AG04449 (cell line): ENCODE results near the gene ARHGAP40.

Source experiments
- CTCF ChIA-PET: fragments of 350-600 bp; formaldehyde crosslinking; extraction: SDS; loops from one replicate; lab custom pipeline; 2021; ENCODE audit warnings: antibody characterized with exemption; lab: Yijun Ruan, JAX
- POLR2A ChIA-PET: fragments of 400-600, 350-600 bp; formaldehyde crosslinking; extraction: SDS; loops from one replicate; lab custom pipeline; 2020; ENCODE audit warnings: antibody characterized with exemption, inconsistent platforms; lab: Yijun Ruan, JAX
- DNase-seq: peaks from one replicate; pipeline ENCODE4 v3.0.0-alpha.2; 2010; ENCODE audit warnings: low read depth, low spot score
- H3K4me3 ChIP-seq: 2 replicates; pipeline ENCODE4 v1.5.1; 2011; ENCODE audit warnings: low read depth, mild to moderate bottlenecking, control low read depth, low read length
- TF ChIP-seq, protein P1 (sequence below): IDR thresholded peaks from one replicate; pipeline ENCODE4 v1.5.1; 2011; ENCODE audit warnings: mild to moderate bottlenecking, moderate library complexity, low read length, control low read depth, inconsistent platforms; ENCODE audit not compliant: insufficient read depth; ENCODE audit errors: missing control alignments

ARHGAP40 gene

DNA sequence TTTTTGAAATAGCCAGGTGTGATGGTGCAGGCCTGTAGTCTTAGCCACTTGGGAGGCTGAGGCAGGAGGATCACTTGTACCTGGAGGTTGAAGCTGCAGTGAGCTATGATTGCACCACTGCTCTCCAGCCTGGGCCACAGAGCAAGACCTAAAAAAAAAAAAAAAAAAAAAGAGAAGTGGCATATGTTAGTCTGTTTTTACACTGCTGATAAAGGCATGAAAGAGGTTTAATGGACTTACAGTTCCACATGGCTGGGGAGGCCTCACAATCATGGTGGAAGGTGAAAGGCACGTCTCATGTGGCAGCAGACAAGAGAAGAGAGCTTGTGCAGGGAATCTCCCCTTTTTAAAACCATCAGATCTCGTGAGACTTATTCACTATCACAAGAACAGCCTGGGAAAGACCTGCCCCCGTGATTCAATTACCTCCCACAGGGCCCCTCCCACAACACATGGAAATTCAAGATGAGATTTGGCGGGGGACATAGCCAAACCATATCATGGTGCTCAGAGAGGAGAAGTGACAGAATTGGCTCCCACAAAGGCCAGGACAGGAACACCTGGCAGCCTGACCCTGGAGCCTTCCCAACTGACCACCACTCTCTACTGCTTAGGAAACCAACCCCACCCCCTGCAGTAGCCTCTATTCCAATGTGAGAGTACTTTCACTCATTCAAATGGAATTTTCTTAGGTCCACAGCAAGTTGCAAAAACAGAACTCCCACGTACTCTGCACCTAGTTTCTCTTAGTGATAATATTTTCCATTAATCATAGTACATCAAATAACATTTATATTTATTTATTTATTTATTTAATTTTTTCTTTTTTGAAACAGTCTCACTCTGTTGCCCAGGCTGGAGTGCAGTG, 29.8 kb downstream of the ARHGAP40 start:
- CTCF ChIA-PET, result interaction anchor here (3.9 kb wide), 1 partner anchor 120 kb away, joined by 33 read pairs; no protein-coding TSS in a partner anchor
- TF ChIP-seq, protein P1, sequence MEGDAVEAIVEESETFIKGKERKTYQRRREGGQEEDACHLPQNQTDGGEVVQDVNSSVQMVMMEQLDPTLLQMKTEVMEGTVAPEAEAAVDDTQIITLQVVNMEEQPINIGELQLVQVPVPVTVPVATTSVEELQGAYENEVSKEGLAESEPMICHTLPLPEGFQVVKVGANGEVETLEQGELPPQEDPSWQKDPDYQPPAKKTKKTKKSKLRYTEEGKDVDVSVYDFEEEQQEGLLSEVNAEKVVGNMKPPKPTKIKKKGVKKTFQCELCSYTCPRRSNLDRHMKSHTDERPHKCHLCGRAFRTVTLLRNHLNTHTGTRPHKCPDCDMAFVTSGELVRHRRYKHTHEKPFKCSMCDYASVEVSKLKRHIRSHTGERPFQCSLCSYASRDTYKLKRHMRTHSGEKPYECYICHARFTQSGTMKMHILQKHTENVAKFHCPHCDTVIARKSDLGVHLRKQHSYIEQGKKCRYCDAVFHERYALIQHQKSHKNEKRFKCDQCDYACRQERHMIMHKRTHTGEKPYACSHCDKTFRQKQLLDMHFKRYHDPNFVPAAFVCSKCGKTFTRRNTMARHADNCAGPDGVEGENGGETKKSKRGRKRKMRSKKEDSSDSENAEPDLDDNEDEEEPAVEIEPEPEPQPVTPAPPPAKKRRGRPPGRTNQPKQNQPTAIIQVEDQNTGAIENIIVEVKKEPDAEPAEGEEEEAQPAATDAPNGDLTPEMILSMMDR, result no peak
- POLR2A ChIA-PET, result no interaction called here
- no peak for DNase-seq
- H3K4me3 ChIP-seq, result no peak overlapping the region

DNA sequence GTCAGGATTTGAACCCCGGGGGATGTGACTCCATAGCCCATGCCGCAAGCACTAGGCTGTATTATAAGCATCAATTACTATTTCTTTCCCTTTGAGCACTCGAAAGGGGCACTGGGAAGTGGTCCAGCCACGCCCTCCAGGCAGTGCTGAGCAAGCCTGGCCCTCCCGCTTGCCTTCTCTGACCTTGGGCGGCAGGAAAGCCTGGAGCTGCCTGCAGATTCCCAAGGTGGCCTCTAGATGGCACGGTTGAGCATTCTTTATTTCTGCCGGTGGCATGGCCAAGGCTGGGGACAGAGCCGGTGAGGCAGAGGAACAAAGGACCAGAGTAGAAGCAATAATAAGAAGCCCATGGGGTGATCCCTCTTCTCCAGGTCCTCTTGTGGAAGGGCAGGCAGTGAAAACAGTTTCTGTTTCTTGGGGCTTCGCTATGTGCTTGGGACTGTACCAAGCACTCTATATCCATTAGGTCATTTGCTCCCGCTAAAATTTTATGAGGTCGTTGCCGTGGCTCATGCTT, 32.0 kb downstream of the ARHGAP40 start:
- no peak overlapping the region for H3K4me3 ChIP-seq
- POLR2A ChIA-PET, result no interaction called here
- TF ChIP-seq, protein P1, result peak; percentile 88
- CTCF ChIA-PET, result interaction anchor here (0.8 to 3.9 kb wide), 15 partner anchors 8 to 415 kb away, joined by 3 to 33 read pairs (median 3); no protein-coding TSS in a partner anchor
- DNase-seq, result no peak

DNA sequence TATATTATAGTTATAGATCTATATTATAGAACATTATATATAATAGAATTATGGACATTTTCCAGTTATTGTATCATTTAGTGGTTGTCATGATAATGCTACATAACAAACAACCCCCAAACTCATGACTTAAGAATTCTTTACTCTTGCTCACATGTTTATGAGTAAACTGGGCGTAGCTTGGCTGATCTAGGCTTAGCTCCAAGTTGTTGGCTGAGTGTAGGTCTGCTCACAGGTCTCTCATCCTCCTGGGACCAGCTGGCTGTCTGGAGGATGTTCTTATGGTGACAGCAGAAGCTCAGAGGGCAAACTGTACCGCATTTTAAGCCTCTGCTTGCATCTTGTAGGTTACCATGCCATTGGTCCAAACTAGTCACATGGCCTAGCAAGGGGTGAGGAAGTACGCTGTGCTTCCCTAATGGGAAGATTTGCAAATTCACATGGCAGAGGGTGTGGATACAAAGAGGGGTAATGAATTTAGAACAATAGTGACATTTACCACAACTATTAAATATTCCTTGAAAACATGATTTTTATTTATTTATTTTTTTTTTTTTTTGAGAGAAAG, 34.2 kb downstream of the ARHGAP40 start:
- DNase-seq, result no peak
- TF ChIP-seq, protein P1, result no peak
- ChIA-PET CTCF (interaction anchor here (0.9 to 3.9 kb wide), 4 partner anchors 10 to 176 kb away, joined by 3 to 33 read pairs (median 10); no protein-coding TSS in a partner anchor), POLR2A (no interaction called here)
- no peak overlapping the region for H3K4me3 ChIP-seq

DNA sequence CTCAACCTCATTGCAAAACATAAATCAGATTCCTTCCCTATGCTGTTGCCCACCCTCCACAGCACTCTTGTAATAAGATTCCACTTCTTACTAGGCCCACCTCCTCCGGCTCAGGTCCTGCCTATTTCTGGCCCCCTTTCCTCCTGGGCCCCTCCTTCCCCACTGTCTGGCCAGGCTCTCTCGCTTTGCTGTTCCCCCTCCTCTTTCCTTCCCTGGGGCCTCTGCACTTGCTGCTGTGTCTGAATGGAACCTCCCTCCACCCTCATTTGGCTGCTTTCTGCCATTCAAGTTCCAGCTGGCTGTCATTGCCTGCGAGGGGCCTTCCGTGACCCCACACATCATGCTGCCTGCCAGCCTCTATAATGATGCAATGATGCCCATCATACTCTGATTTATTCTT, 38.9 kb downstream of the ARHGAP40 start:
- TF ChIP-seq, protein P1, result no peak
- ChIA-PET POLR2A (no interaction called here), CTCF (interaction anchor here (1.0 to 1.7 kb wide), 4 partner anchors 9 to 409 kb away, joined by 3 to 6 read pairs (median 4); no protein-coding TSS in a partner anchor)
- no peak for DNase-seq
- no peak overlapping the region for H3K4me3 ChIP-seq

DNA sequence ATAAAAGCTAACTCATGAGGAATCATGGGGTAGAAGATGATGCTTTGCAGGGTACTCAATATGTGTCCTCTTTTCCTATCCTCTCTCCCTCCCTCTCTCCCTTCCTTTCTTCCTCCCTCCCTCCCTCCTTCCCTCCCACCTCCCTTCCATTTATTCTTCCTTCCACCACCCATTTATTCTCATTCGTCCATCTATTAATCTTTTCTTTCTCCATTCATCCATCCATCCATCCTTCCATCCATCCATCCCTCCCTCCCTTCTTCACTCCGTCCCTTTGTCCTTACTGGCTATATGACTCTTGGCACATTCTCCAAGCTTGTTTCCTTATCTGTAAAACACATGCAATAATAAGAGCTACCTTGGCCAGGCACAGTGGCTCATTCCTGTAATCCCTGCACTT, 40.9 kb downstream of the ARHGAP40 start:
- DNase-seq, result no peak
- ChIA-PET POLR2A (no interaction called here), CTCF (interaction anchor here (0.9 to 2.6 kb wide), 3 partner anchors 9 to 251 kb away, joined by 4 to 18 read pairs (median 11); no protein-coding TSS in a partner anchor)
- TF ChIP-seq, protein P1, result no peak
- H3K4me3 ChIP-seq, result no peak overlapping the region
